AG08396 (cell line): ENCODE results near the gene LRP1.
A peak's percentile ranks its signal among the peaks of the same experiment; 100 is the strongest.

ENCODE experiments used
- DNase-seq: peaks from one replicate; pipeline ENCODE4 v3.0.0; 2012; ENCODE audit warnings: low spot score, mixed read lengths

LRP1 gene

GRCh38 chr12:57135527-57136326, 7.4 kb downstream of the LRP1 start:
- no peak for DNase-seq

DNA sequence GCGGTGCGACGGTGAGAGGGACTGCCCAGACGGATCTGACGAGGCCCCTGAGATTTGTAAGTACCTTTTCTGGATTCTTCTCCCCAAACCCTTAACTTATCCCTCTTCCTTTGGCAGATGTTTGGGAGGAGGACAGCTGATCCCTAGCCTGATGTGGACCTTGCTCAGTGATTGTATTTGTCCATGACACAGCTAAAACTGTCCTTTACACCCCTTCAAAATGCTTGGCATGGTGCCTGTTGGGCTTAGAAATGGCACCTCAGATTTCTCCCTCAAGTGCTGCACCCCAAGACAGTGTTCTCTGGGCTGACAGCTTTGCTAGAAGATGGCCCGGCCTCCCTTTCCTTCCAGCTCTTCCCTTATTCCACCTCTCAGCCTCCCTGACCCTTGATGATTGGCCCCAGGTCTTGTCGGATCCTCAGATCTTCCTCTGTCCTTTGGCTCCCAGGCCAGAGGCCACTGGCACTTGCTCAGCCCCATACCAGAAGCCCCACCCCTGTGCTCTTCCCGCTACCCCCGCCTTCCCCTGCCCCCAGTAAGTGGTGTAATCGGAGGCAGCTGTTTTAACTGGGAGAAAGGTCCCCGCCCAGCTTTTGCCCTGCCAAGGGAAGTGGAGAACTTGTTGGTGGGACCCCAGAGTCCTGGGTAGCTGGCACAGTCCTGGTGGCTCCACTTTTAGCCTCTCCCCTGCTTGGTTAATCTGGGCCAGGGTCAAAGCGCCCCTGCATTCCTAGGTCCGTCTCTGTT, 10.4 kb downstream of the LRP1 start:
- no peak for DNase-seq

GRCh38 chr12:57139796-57140649, 11.7 kb downstream of the LRP1 start:
- DNase-seq: no peak

DNA sequence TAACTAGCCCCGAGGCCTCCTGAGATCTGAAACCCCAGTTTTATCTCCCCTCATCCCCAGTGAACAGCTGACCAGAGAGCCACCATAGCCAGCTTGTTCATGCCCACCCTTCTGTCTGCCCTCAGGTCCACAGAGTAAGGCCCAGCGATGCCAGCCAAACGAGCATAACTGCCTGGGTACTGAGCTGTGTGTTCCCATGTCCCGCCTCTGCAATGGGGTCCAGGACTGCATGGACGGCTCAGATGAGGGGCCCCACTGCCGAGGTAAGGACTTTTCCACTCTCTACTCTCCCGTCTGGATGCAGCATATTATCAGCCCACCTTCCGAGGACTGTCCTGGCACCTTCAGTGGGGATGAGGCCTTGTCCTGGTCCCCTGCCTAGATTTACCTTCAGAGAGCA, 13.0 kb downstream of the LRP1 start:
- DNase-seq: no peak

DNA sequence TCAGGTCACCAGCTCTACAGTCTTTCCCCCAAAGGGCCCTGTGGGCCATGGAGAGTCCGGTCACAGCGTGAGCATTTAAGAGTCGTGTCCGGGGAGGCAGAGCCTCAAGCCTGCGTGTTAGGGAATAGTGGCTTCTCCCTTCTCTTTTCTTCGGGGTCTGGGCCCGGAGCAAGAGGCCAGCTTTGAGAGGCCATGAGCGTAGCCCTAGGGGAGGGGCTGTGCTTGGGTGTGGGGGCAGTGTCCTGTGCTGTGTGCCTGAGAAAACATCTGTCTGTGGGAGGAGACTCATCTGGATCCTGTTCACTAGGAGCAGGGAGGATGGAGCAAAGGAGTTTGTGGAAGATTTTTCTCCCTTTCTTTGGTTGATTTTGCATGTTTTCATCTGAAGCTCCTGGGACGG, 13.8 kb downstream of the LRP1 start:
- DNase-seq: no peak

DNA sequence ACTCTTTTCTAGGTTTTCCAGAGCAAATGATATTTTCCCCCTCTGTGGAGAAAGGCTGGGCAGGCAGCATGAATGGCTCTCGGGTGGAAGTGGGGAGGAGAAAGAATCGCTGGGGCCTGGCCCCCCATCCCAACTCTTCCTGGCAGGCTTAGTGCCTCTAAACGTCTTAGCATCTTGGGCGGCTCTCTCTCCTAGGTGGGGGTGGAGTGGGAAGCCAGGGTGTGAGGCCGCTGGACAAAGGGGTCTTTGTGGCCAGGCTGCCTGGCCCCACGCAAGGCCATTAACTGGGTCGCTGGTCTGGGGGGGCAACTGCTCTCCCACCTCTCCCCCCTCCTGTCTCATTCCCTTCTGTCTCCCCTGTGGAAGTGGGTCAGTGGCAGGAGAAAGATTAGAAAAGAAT, 14.4 kb downstream of the LRP1 start:
- DNase-seq: no peak

GRCh38 chr12:57143454-57143853, 15.2 kb downstream of the LRP1 start:
- no peak for DNase-seq

GRCh38 chr12:57145460-57146059, 17.3 kb downstream of the LRP1 start:
- no peak for DNase-seq

DNA sequence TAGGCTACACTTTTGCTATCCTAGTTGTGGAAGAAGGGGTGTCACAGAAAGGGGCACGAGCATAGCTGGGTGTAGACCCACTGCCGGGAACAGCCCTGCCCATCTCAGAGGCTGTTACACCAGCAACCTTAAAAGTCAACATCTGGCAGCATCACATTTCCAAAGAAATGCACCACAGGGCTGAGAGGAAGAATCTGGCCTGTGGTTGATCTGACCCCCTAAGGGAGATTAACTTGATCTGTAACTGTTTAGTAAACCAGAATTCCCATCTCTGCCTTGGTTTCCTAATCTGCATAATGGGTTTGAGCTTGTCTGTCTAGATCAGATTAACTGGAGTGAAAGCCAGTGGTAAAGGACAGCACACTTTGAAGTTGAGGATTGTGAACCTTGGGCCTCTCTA, 17.8 kb downstream of the LRP1 start:
- DNase-seq: no peak

GRCh38 chr12:57146961-57147944, 19.0 kb downstream of the LRP1 start, which contains the start of gene LRP1-AS:
Gene LRP1-AS (minus strand): TSS chr12:57147619.
- DNase-seq: no peak

DNA sequence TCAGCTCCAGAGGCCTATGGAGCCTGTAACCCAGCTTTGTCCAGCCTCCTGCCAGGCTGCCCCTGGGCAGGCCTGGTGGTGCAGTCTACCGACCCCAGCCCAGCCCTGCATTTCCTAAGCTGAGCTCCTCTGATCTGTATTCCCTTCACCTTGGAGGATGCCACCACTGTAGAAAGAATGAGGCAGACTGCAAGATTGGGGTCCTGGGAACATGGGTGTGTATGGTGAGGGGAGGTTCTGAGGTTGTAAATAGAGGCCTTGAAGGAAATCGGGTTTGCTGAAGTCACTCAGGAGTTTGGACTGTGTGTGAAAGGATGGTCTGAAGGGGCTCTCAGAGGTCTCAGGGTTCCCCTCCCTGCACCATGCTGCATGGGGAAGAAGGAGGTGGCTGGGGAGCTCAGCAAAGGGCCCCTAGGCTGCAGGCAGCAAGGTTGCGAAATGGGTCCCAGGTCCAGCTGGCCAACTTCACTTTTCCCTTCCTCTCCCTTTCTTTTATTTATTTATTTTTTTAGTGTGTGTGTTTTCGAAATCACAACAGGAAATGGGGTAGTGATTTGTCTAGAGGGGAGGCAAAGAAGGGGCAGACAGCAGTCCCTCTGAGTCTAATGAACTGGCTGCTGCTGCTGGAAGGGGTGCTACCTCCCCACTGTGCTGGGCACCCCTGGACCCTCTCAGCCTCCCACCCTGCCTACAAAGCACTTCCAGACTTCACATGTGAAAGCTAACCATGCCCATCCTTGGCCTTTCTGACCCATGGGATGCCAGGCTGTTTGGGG, 20.4 kb downstream of the LRP1 start:
- DNase-seq: peak; percentile 63

GRCh38 chr12:57149245-57149900, 21.1 kb downstream of the LRP1 start:
- DNase-seq: peak; percentile 67

GRCh38 chr12:57150400-57151000, 22.2 kb downstream of the LRP1 start:
- no peak for DNase-seq

DNA sequence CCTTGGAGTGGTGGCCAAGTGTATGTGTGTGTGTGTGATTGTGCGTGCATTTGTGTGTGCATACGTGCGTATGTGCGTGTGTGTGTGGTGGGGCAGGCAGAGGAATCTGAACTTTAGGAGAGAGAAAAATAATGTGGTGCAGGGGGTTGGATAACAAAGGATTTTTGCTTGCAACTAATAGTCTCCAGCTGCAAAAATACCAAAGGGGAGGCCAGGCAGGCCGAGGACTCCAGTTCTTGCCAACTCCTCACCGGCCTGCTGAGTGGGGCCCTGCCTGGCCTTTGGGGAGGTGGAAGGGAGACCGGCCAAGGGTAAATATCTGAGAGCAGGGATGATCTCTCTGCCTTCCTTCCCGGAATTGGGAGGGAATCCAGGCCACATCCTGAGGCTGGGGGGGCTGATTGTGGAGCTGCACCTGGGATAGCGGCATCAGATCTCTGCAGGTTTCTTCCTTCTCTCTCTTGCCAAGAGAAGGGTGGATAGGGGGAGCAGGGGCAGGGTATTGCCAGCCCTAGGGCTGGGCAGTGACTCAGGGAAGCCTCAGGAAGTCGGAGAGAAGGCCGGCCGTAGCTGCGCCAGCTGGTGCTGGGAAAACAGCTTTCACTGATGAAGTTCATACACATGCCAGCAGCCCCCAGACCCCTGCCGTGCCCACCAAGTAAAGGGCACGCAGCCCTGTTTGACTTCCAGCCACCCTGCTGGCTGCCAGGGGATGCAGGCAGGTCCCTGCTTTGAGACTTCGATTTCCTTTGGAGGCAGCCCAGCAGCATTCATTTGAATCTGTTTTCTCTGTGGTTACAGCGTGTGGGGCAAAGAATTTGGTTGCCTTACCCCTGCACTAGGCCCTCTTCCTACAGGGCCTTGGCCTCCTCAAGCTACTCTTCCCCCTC, 23.7 kb downstream of the LRP1 start:
- peak; percentile 72 for DNase-seq

DNA sequence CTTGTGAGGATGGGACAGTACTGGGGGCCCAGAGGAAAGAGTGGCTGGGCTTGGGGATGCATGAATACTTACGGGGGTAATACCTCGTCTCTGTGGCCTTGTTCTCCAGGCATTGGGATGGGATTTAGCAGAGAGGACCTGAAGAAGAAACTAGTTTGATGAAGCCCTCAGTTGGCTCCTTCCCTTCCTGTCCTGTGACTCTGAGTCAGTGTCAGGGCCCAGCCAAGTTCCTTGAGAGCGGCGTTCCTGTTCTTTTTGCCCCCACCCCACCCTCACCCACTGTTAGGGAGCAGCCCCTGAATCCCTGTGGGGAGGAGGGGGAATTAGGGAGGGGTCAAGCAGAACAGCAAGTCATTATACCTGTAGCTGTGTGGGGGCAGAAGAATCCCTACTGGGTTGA, 24.4 kb downstream of the LRP1 start:
- DNase-seq: peak; percentile 50

DNA sequence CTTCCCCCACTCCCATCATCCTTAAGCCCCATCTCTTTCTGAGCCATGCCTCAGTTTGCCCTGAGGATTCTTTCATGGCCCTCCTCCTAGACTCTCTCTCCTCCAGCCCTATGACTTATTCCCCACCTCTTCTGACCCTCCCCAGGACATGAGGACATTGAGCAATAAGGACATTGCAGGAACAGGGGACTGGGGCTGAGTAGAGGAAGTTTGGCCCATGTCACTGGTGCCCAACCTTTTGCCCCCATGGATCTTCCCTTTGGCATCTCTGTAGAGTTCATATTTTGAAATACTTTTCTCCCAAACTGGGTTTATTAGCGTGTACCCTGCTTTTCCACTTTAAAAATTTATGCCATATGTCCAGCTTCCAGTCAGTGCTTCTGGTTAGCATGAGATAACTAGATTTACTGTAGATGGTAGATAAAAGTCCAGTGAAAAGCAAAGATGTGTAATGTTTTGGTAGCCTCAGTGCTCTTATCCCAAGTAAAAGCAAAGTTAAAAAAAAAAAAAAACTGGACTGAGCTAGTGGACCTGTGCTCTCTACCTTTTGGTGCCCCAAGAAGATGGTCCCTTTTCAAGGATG, 25.2 kb downstream of the LRP1 start:
- DNase-seq: no peak

DNA sequence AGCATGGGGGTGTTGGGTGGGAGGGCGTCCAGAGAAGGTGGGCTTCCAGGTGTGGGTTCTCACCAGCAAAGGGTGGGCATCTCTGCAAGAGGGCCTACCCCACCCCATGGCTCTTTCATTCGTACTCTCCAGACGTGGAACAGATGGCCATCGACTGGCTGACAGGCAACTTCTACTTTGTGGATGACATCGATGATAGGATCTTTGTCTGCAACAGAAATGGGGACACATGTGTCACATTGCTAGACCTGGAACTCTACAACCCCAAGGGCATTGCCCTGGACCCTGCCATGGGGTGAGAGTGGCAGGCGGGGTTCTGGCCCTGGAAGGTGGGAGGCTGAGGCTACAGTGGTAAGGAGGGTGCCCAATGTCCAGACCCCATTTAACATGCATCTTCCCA, 25.8 kb downstream of the LRP1 start:
- no peak for DNase-seq
